ENCODE measurements around the gene FMN1. TPM values are rescaled to one million over a fixed set of nuclear protein-coding genes. Genes with fewer than 3 reads are reported as not detected.

The FMN1 gene
- total RNA-seq, 1 experiment from 2014 or later = 3.9 TPM

DNA sequence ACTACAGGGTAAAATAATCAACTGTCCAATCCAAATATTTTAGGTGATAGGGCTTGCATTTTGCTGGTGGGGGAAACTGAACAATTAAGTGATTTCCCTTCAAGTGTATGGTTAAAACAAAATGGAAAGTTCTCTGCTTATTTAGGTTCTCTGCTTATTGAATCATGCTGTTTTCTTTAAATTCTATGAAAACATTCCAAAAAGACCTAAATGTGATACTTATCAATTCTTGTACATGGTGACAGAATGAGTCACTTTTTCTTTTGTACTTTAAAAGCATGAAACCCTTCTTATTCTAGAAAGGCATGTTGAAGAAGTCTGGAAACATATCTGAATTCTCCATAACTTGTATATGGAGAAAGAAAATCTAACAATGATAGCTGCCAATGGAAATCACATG, 192.6 kb downstream of the FMN1 start:
- BruUV-seq (replicated peaks) = no TSS peak

DNA sequence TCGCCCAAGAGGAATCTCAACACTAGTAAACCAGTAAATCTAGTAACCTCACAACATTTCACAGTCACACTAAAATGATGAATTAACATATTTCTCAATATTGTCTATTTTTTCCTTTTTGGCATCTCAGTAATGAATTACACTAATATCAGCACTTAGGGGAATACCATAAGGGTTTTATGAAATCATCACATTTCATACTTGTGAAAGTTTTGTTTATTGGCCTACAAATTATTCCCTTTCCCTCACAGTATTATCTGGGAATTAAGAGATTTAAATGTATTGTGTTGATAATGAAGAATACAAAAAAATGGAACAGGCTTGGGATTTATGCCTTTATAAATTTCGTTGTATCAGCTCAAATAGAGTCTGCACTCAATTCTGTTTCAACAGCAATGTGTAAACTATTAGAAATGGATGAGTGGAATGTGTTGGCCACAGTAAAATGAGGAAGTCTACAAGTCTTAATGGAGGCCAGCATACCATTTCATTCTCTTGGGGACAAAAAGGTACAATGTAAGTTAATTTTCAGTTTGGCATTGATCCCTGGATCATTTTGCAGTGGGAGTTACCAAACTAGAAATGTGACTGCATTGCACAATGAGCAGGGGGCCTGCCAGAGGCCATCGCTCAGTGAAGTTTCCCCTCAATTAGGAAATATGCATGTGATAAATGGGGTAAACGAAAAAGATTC, 195.4 kb downstream of the FMN1 start:
- ChIA-PET CTCF (no interaction called here), POLR2A (no interaction called here)
- no peak overlapping the region for H3K4me3 ChIP-seq (ENCODE audit: low read depth in 2 of 2, low read length in 2 of 2)
- no peak overlapping the region for H3K27ac ChIP-seq (ENCODE audit: low read length)
- H3K9me3 ChIP-seq (ENCODE audit: control insufficient read depth, insufficient read depth, low read depth, low read length) = no peaks in the 10 kb centered on the region
- no peaks in the 10 kb centered on the region for H3K27me3 ChIP-seq (ENCODE audit: control insufficient read depth, insufficient read depth, low read length)
- ATAC-seq (no peak), DNase-seq (ENCODE audit: low read depth, low spot score) (no peak)
- TF ChIP-seq TCF7L2 (IDR thresholded peaks at IDR 0.05; ENCODE audit: low read depth, low read length) (no peak), POLR2AphosphoS5 (IDR thresholded peaks at IDR 0.05; ENCODE audit: low read depth, low read length) (no peak), SIN3A (IDR thresholded peaks at IDR 0.05; ENCODE audit: borderline replicate concordance, insufficient read depth, low read depth, low read length) (no peak)
- TF ChIP-seq, protein P1, sequence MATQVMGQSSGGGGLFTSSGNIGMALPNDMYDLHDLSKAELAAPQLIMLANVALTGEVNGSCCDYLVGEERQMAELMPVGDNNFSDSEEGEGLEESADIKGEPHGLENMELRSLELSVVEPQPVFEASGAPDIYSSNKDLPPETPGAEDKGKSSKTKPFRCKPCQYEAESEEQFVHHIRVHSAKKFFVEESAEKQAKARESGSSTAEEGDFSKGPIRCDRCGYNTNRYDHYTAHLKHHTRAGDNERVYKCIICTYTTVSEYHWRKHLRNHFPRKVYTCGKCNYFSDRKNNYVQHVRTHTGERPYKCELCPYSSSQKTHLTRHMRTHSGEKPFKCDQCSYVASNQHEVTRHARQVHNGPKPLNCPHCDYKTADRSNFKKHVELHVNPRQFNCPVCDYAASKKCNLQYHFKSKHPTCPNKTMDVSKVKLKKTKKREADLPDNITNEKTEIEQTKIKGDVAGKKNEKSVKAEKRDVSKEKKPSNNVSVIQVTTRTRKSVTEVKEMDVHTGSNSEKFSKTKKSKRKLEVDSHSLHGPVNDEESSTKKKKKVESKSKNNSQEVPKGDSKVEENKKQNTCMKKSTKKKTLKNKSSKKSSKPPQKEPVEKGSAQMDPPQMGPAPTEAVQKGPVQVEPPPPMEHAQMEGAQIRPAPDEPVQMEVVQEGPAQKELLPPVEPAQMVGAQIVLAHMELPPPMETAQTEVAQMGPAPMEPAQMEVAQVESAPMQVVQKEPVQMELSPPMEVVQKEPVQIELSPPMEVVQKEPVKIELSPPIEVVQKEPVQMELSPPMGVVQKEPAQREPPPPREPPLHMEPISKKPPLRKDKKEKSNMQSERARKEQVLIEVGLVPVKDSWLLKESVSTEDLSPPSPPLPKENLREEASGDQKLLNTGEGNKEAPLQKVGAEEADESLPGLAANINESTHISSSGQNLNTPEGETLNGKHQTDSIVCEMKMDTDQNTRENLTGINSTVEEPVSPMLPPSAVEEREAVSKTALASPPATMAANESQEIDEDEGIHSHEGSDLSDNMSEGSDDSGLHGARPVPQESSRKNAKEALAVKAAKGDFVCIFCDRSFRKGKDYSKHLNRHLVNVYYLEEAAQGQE (IDR thresholded peaks at IDR 0.05; ENCODE audit: insufficient read depth in 1 of 2, low read depth in 2 of 2, low read length in 1 of 2) = no peak
- TF ChIP-seq, protein P2, sequence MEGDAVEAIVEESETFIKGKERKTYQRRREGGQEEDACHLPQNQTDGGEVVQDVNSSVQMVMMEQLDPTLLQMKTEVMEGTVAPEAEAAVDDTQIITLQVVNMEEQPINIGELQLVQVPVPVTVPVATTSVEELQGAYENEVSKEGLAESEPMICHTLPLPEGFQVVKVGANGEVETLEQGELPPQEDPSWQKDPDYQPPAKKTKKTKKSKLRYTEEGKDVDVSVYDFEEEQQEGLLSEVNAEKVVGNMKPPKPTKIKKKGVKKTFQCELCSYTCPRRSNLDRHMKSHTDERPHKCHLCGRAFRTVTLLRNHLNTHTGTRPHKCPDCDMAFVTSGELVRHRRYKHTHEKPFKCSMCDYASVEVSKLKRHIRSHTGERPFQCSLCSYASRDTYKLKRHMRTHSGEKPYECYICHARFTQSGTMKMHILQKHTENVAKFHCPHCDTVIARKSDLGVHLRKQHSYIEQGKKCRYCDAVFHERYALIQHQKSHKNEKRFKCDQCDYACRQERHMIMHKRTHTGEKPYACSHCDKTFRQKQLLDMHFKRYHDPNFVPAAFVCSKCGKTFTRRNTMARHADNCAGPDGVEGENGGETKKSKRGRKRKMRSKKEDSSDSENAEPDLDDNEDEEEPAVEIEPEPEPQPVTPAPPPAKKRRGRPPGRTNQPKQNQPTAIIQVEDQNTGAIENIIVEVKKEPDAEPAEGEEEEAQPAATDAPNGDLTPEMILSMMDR (IDR thresholded peaks at IDR 0.05) = no peak
- no peaks in the 10 kb centered on the region for H3K36me3 ChIP-seq (ENCODE audit: control insufficient read depth, insufficient read depth, low read length)
- H3K4me1 ChIP-seq (ENCODE audit: control insufficient read depth, insufficient read depth, low read length) = no peaks in the 10 kb centered on the region
- in situ Hi-C loops (cut with HindIII; ENCODE audit: low pct_unique_long_range_greater_than_20kb, low sequenced_read_pairs) = no loop called here
- intact Hi-C loops (cut with micrococcal nuclease; ENCODE audit: unreplicated experiment) = no loop called here
- BruUV-seq (replicated peaks) = no TSS peak

More for the DNA sequence above, 192.6 kb downstream of the FMN1 start:
- ATAC-seq (no peak), DNase-seq (ENCODE audit: low read depth, low spot score) (no peak)
- CTCF ChIA-PET = no interaction called here
- H3K9me3 ChIP-seq (ENCODE audit: control insufficient read depth, insufficient read depth, low read depth, low read length) = no peaks in the 10 kb centered on the region
- H3K4me3 ChIP-seq (ENCODE audit: low read depth in 2 of 2, low read length in 2 of 2) = no peak overlapping the region
- no peak overlapping the region for H3K27ac ChIP-seq (ENCODE audit: low read length)
- no peaks in the 10 kb centered on the region for H3K36me3 ChIP-seq (ENCODE audit: control insufficient read depth, insufficient read depth, low read length)
- H3K4me1 ChIP-seq (ENCODE audit: control insufficient read depth, insufficient read depth, low read length) = no peaks in the 10 kb centered on the region
- TF ChIP-seq, protein P2 (IDR thresholded peaks at IDR 0.05) = no peak
- TF ChIP-seq POLR2AphosphoS5 (IDR thresholded peaks at IDR 0.05; ENCODE audit: low read depth, low read length) (no peak), TCF7L2 (IDR thresholded peaks at IDR 0.05; ENCODE audit: low read depth, low read length) (no peak), SIN3A (IDR thresholded peaks at IDR 0.05; ENCODE audit: borderline replicate concordance, insufficient read depth, low read depth, low read length) (no peak)
- TF ChIP-seq, protein P1 (IDR thresholded peaks at IDR 0.05; ENCODE audit: insufficient read depth in 1 of 2, low read depth in 2 of 2, low read length in 1 of 2) = no peak
- intact Hi-C loops (cut with micrococcal nuclease; ENCODE audit: unreplicated experiment) (no loop called here), in situ Hi-C loops (cut with HindIII; ENCODE audit: low pct_unique_long_range_greater_than_20kb, low sequenced_read_pairs) (no loop called here)
- POLR2A ChIA-PET = no interaction called here
- H3K27me3 ChIP-seq (ENCODE audit: control insufficient read depth, insufficient read depth, low read length) = no peaks in the 10 kb centered on the region
